ENCODE results near the gene C9orf153.

- no peak for TF ChIP-seq CTCF (IDR thresholded peaks at IDR 0.05)
- TF ChIP-seq EP300 (IDR thresholded peaks at IDR 0.05), result no peak
Observed at GRCh38 chr9:86275962-86276361, 16.5 kb upstream of the C9orf153 start.

Measured in upper lobe of left lung (tissue), 4 donors.